ENCODE measurements around the gene OCA2.

OCA2 gene

DNA sequence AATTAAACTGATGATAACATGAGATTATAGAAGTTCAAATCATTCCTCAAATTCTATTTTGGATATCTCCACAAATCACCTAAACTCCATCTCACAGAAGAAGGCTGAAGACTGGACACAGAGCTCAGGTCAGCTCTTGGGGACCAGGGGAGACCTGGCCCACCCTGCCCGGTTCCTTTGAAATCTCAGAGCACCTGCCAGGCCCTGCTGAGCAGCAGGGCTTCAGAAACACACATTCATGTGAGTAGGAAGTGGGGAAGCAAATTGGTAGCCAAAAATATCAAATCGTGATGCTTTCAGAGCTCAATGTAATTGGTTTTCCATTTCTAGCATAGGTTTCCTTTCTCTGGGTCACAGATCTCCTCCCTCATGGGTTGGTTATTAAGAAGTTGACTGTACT lies 76.2 kb downstream of the OCA2 start:
- TF ChIP-seq CTCF (conservative IDR thresholded peaks at IDR 0.05; ENCODE audit: low read depth), result no peak
- no peak overlapping the region for H3K27ac ChIP-seq
- DNase-seq (ENCODE audit: low spot score), result no peak
- ChIA-PET POLR2A (ENCODE audit: low non-redundant PET) (no interaction called here), CTCF (interaction anchor here (0.8 kb wide), 1 partner anchor 100 kb away, joined by 5 read pairs; no protein-coding TSS in a partner anchor)

- no peak for TF ChIP-seq CTCF (conservative IDR thresholded peaks at IDR 0.05; ENCODE audit: low read depth)
- no peak for DNase-seq (ENCODE audit: low spot score)
- ChIA-PET CTCF (interaction anchor here (0.6 kb wide), 1 partner anchor 997 kb away, joined by 3 read pairs; no protein-coding TSS in a partner anchor), POLR2A (ENCODE audit: low non-redundant PET) (no interaction called here)
- no peak overlapping the region for H3K27ac ChIP-seq
These were observed 76.9 kb downstream of the OCA2 start for GRCh38 chr15:28022181-28022580.

DNA sequence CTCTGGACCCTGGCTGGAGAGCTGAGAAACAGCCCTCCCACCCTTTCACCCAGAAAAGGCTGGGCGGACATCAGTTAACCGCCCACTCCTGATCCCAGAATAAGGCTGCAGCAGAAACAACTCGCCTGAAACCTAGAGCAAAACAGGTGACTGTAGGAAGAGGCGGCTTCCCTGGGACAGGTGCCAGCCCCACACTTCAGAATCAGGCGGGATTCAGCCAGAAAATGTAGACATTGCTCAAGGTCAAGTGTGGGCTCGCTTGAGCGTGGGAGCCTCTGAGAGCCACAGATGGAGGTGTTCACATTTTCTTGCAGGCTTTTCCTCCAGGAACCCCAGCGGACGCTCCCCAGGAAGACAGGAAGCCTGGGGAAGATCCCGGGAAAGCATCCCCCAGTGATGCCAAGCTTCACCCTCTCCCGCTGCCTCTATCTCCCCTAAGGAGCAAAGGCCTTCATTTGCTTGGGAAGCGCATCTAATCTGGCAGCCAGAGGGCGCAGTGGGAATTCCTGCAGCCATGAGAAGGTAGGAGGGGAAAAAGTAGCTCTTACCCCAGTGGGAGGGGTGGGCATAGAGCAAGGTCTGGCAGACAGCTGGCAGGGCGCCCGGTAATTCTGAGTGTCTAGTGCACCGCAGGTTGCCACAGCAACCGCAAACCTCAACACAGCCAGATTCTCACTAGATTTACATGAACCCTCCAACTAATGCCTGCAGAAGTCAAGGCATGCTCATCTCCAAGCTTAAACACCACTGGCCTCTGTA lies 77.7 kb downstream of the OCA2 start:
- TF ChIP-seq CTCF (conservative IDR thresholded peaks at IDR 0.05; ENCODE audit: low read depth), result peak; percentile 53
- peak; percentile 37 for DNase-seq (ENCODE audit: low spot score)
- CTCF ChIA-PET, result interaction anchor here (0.6 to 0.7 kb wide), 2 partner anchors 244 to 1083 kb away, joined by 3 to 6 read pairs; no protein-coding TSS in a partner anchor
- POLR2A ChIA-PET (ENCODE audit: low non-redundant PET), result no interaction called here
- H3K27ac ChIP-seq, result no peak overlapping the region

GRCh38 chr15:28020644-28021043 lies 78.5 kb downstream of the OCA2 start:
- ChIA-PET CTCF (interaction anchor here (0.6 kb wide), 1 partner anchor 243 kb away, joined by 3 read pairs; no protein-coding TSS in a partner anchor), POLR2A (ENCODE audit: low non-redundant PET) (no interaction called here)
- H3K27ac ChIP-seq, result no peak overlapping the region
- DNase-seq (ENCODE audit: low spot score), result no peak
- no peak for TF ChIP-seq CTCF (conservative IDR thresholded peaks at IDR 0.05; ENCODE audit: low read depth)

DNA sequence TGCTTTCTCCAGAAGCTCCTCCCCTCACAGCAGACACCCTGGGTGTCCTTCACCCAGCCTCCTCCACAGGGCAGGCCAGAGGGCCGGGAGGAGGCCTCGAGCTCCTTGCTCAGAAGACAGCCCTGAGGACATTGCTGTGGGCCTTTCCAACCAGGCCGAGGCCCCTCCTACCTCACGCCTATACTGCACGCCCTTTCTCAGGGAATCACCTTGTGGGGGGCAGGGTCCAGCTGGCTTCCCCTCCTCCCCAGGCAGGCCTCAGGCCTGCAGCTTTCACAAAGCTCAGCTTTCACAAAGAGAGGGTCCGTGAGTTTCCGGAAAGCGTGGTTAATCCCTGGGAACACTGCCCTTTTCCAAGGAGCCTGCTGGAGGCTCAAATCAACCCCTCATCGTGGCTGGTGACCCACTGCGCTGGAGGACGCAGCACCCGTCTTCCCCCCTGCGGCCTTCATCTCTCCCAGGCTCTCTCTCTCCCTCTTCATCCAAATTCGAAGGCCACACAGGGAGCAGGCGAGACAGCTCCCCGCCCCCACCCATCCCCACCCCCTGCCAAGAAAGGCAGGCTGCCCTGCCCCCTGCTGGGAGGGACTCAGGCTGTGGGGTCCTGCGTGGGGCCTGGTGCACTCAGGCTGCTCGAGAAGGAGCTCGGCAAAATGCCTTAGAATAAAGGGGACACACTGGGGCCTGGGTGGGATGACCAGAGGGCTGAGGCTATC lies 79.4 kb downstream of the OCA2 start:
- no peak for TF ChIP-seq CTCF (conservative IDR thresholded peaks at IDR 0.05; ENCODE audit: low read depth)
- CTCF ChIA-PET, result interaction anchor here (0.7 kb wide), 1 partner anchor 10 kb away, joined by 3 read pairs; no protein-coding TSS in a partner anchor
- DNase-seq (ENCODE audit: low spot score), result no peak
- H3K27ac ChIP-seq, result no peak overlapping the region
- POLR2A ChIA-PET (ENCODE audit: low non-redundant PET), result no interaction called here

GRCh38 chr15:28018291-28019044 lies 80.6 kb downstream of the OCA2 start:
- H3K27ac ChIP-seq, result no peak overlapping the region
- no peak for DNase-seq (ENCODE audit: low spot score)
- TF ChIP-seq CTCF (conservative IDR thresholded peaks at IDR 0.05; ENCODE audit: low read depth), result no peak
- CTCF ChIA-PET, result no interaction called here
- POLR2A ChIA-PET (ENCODE audit: low non-redundant PET), result no interaction called here

All from RWPE1 (cell line).